Smooth muscle cell (in vitro differentiated cells): ENCODE measurements around the gene MYH9. TPM values are rescaled to one million over a fixed set of nuclear protein-coding genes. Genes with fewer than 3 reads are reported as not detected.

Source experiments
- DNase-seq: peaks from one replicate; lab custom pipeline; 2025; ENCODE audit not compliant: unreplicated experiment; lab: John Stamatoyannopoulos, UW
- H2AFZ ChIP-seq: fragments of 200-600 bp; sonication (generic); 2 replicates; pipeline ENCODE4 v1.6.0; 2016; ENCODE audit warnings: antibody characterized with exemption, low read depth, mild to moderate bottlenecking
- H3F3A ChIP-seq: fragments of 200-600 bp; sonication (generic); 2 replicates; pipeline ENCODE4 v1.6.0; 2017; ENCODE audit warnings: antibody characterized with exemption, low read depth
- H3K27ac ChIP-seq: fragments of 200-600 bp; sonication (generic); 2 replicates; pipeline ENCODE4 v1.5.1; 2016; ENCODE audit warnings: low read depth, mild to moderate bottlenecking
- H3K27me3 ChIP-seq: fragments of 200-600 bp; sonication (generic); 2 replicates; pipeline ENCODE4 v1.6.1; 2016; ENCODE audit warnings: low read depth, mild to moderate bottlenecking
- H3K36me3 ChIP-seq: fragments of 200-600 bp; sonication (generic); 2 replicates; pipeline ENCODE4 v1.5.1; 2016; ENCODE audit warnings: low read depth
- H3K4me1 ChIP-seq: fragments of 200-600 bp; sonication (generic); 2 replicates; pipeline ENCODE4 v1.5.1; 2016; ENCODE audit warnings: low read depth
- H3K4me2 ChIP-seq: fragments of 200-600 bp; sonication (generic); 2 replicates; pipeline ENCODE4 v1.6.0; 2016; ENCODE audit warnings: mild to moderate bottlenecking
- H3K4me3 ChIP-seq: fragments of 200-600 bp; sonication (generic); 2 replicates; pipeline ENCODE4 v1.5.1; 2016; ENCODE audit warnings: mild to moderate bottlenecking
- H3K79me2 ChIP-seq: fragments of 200-600 bp; sonication (generic); 2 replicates; pipeline ENCODE4 v1.6.0; 2016; ENCODE audit warnings: low read depth, mild to moderate bottlenecking
- H3K9ac ChIP-seq: fragments of 200-600 bp; sonication (generic); 2 replicates; pipeline ENCODE4 v1.6.0; 2016; ENCODE audit warnings: low read depth
- H3K9me3 ChIP-seq: fragments of 200-600 bp; sonication (generic); replicated peaks from 2 replicates; pipeline ENCODE4 v1.5.1; 2016; ENCODE audit warnings: low read depth
- H4K20me1 ChIP-seq: fragments of 200-600 bp; sonication (generic); 2 replicates; pipeline ENCODE4 v1.6.0; 2016; ENCODE audit warnings: low read depth
- CTCF ChIP-seq: fragments of 200-600 bp; sonication (generic); IDR thresholded peaks from 2 replicates; pipeline ENCODE4 v1.5.1; 2017; ENCODE audit warnings: borderline replicate concordance, mild to moderate bottlenecking, antibody characterized with exemption; ENCODE audit not compliant: insufficient read depth, poor library complexity, severe bottlenecking
- WGBS: methylation state at CpG from one replicate; pipeline ENCODE4 v1.1.7; 2016; ENCODE audit warnings: low lambda C conversion rate; 5-methylcytosine and 5-hydroxymethylcytosine counted together
- polyA plus RNA-seq: library from polyadenylated mRNA; unstranded; fragments of >200 nt; fragmentation: Nextera tagmentation; extraction: Ambion mirVana; gene quantifications from 2 replicates; pipeline ENCODE4 v1.2.1, GENCODE V29; 2016
- total RNA-seq: library from RNA; depleted of rRNA; stranded (reverse); fragments of >200 nt; gene quantifications from 2 replicates; pipeline ENCODE4 v1.2.3, GENCODE V29; 2014

MYH9 gene
- total and polyA plus RNA-seq, 2 experiments from 2014 or later = 350 to 361 TPM

- TF ChIP-seq CTCF = no peak
- H3K27me3 ChIP-seq = no peaks in the 10 kb centered on the region
- no peaks in the 10 kb centered on the region for H3K36me3 ChIP-seq
- peak overlapping the region; percentile 74 for H3K4me2 ChIP-seq
- H3K4me1 ChIP-seq = peaks cover 53% of the 10 kb centered on the region
- H3K9ac ChIP-seq = peak overlapping the region; percentile 76
- H4K20me1 ChIP-seq = peaks cover 71% of the 10 kb centered on the region
- no peaks in the 10 kb centered on the region for H3K9me3 ChIP-seq
- peak overlapping the region; percentile 100 for H3K27ac ChIP-seq
- H3F3A ChIP-seq = peaks cover 65% of the 10 kb centered on the region
- DNase-seq = no peak
- peaks cover 70% of the 10 kb centered on the region for H3K79me2 ChIP-seq
- no peak overlapping the region for H2AFZ ChIP-seq
- 55% methylated on average over 9 of the region's 9 CpGs for WGBS
- no peak overlapping the region for H3K4me3 ChIP-seq
These were observed 52.1 kb downstream of the MYH9 start for GRCh38 chr22:36335621-36336020.

GRCh38 chr22:36334821-36335603 is 52.8 kb downstream of the MYH9 start:
- no peak overlapping the region for H2AFZ ChIP-seq
- H3K4me3 ChIP-seq = no peak overlapping the region
- peaks cover 59% of the 10 kb centered on the region for H3K4me1 ChIP-seq
- peaks cover 68% of the 10 kb centered on the region for H3F3A ChIP-seq
- H3K79me2 ChIP-seq = peaks cover 64% of the 10 kb centered on the region
- peaks cover 65% of the 10 kb centered on the region for H4K20me1 ChIP-seq
- 34% methylated on average over 17 of the region's 17 CpGs for WGBS
- H3K9ac ChIP-seq = peak overlapping the region; percentile 76
- H3K4me2 ChIP-seq = peak overlapping the region; percentile 74
- TF ChIP-seq CTCF = no peak
- no peak for DNase-seq
- H3K9me3 ChIP-seq = no peaks in the 10 kb centered on the region
- H3K36me3 ChIP-seq = no peaks in the 10 kb centered on the region
- no peaks in the 10 kb centered on the region for H3K27me3 ChIP-seq
- peak overlapping the region; percentile 100 for H3K27ac ChIP-seq

DNA sequence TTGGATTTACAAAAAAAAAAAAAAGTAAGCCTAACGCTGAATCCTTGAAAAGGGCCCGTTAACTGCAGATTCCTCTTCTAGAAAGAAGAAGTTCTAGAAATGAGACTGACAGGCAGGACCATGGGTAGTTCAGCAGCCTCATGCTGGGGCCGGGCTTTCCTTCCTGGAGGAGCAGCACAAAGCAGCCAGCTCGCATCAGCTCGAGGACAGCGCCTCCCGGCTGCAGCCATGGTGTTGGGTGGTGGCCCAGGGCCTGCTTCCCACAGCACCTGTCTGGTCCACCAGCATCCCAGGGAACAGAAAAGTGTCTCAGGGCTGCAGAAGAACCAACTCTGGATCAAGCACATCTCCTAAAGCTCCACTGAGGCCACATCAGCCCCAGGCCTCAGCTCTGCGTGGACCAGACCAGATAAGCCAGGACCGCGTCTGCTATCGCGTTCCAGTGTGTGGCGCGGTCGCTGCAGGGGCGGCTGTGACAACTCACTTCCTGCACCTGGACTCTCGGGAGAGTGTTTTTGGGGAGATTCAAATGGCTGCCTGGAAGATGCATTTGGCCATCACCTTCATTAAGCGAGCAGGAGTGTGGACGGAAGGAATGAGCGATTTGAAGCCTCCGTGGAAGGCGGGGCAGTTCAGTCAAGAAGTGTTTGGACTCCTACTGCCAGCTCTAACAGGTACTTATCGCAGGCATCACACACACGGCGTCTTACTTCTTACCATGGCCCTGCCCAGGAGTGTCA is 53.5 kb downstream of the MYH9 start:
- no peaks in the 10 kb centered on the region for H3K9me3 ChIP-seq
- peak overlapping the region; percentile 100 for H3K27ac ChIP-seq
- H3K36me3 ChIP-seq = no peaks in the 10 kb centered on the region
- H3K4me2 ChIP-seq = peak overlapping the region; percentile 74
- peak overlapping the region; percentile 76 for H3K9ac ChIP-seq
- no peaks in the 10 kb centered on the region for H3K27me3 ChIP-seq
- H3F3A ChIP-seq = peaks cover 61% of the 10 kb centered on the region
- H2AFZ ChIP-seq = no peak overlapping the region
- peaks cover 61% of the 10 kb centered on the region for H3K79me2 ChIP-seq
- 80% methylated on average over 25 of the region's 25 CpGs for WGBS
- TF ChIP-seq CTCF = peak; percentile 7
- H3K4me3 ChIP-seq = no peak overlapping the region
- no peak for DNase-seq
- H3K4me1 ChIP-seq = peaks cover 63% of the 10 kb centered on the region
- H4K20me1 ChIP-seq = peaks cover 58% of the 10 kb centered on the region
